ENCODE results near the gene RIN1. TPM values are rescaled to one million over a fixed set of nuclear protein-coding genes. Genes with fewer than 3 reads are reported as not detected.

Gene RIN1
- total and polyA plus RNA-seq, 2 experiments from 2014 or later = 2.5 to 8.2 TPM

GRCh38 chr11:66328302-66329144 is 7.7 kb downstream of the RIN1 start (continued):
- peak; percentile 14; the same call in 1 of the 2 replicates for TF ChIP-seq NANOG (IDR thresholded peaks at IDR 0.05; ENCODE audit: borderline replicate concordance)
- no peak for TF ChIP-seq POLR2AphosphoS5 (IDR thresholded peaks at IDR 0.05; ENCODE audit: low read depth)
- no peak for TF ChIP-seq JUNB (IDR thresholded peaks at IDR 0.05; ENCODE audit: unreplicated experiment)
- no peak for TF ChIP-seq CREB1 (CRISPR knock-in tag; IDR thresholded peaks at IDR 0.05; ENCODE audit: low read depth)
- TF ChIP-seq CTCF (conservative IDR thresholded peaks at IDR 0.05; ENCODE audit: low read depth in 2 of 2) = peak; percentile 90 to 98

- H3K9me3 Mint-ChIP-seq = no peaks in the 10 kb centered on the region
- Histone ChIP-seq H3K4me3 (no peak overlapping the region), H3K27me3 (ENCODE audit: insufficient read depth) (no peaks in the 10 kb centered on the region), H3K36me3 (ENCODE audit: insufficient read depth) (no peaks in the 10 kb centered on the region), H3K79me2 (replicated peaks; ENCODE audit: insufficient read depth) (no peaks in the 10 kb centered on the region), H3K4me1 (ENCODE audit: insufficient read depth) (peaks cover 5% of the 10 kb centered on the region; the same call in 1 of the 2 replicates), H2AFZ (no peak overlapping the region), H3K27ac (ENCODE audit: low read depth) (no peak overlapping the region), H3K9me2 (ENCODE audit: insufficient read depth) (no peaks in the 10 kb centered on the region), H3K4me2 (no peak overlapping the region), H4K20me1 (replicated peaks; ENCODE audit: insufficient read depth) (no peaks in the 10 kb centered on the region), H3F3A (replicated peaks; ENCODE audit: low read depth) (no peaks in the 10 kb centered on the region)
- H3K36me3 Mint-ChIP-seq (ENCODE audit: low read depth) = no peaks in the 10 kb centered on the region
- TF ChIP-seq ETS1 (IDR thresholded peaks at IDR 0.05) = no peak
- TF ChIP-seq ZNF331 (CRISPR knock-in tag; IDR thresholded peaks at IDR 0.05; ENCODE audit: low read depth) = no peak
- TF ChIP-seq NANOG (IDR thresholded peaks at IDR 0.05; ENCODE audit: borderline replicate concordance) = no peak
- no peak for TF ChIP-seq ZNF114 (CRISPR knock-in tag; IDR thresholded peaks at IDR 0.05)
- TF ChIP-seq STAT1 (IDR thresholded peaks at IDR 0.05; ENCODE audit: unreplicated experiment) = no peak
- TF ChIP-seq EZH2 (IDR thresholded peaks at IDR 0.05; ENCODE audit: low read depth, unreplicated experiment) = no peak
- no peak for TF ChIP-seq CREB1 (CRISPR knock-in tag; IDR thresholded peaks at IDR 0.05; ENCODE audit: low read depth)
- no peak for TF ChIP-seq CTCF (conservative IDR thresholded peaks at IDR 0.05; ENCODE audit: low read depth in 2 of 2)
- no peak overlapping the region for H3K27ac Mint-ChIP-seq
- H3K4me1 Mint-ChIP-seq = peaks cover 21% of the 10 kb centered on the region
- DNase-seq (ENCODE audit: low spot score) = no peak
- H3K4me3 Mint-ChIP-seq = no peak overlapping the region
- peaks cover 21% of the 10 kb centered on the region for H3K27me3 Mint-ChIP-seq (ENCODE audit: insufficient read depth, low read depth, poor library complexity)
- peak; percentile 10 for ATAC-seq
Observed at GRCh38 chr11:66328031-66328301, 8.3 kb downstream of the RIN1 start.
